ENCODE data around the gene CALML3. TPM values are rescaled to one million over a fixed set of nuclear protein-coding genes. Genes with fewer than 3 reads are reported as not detected.

CALML3 gene
- total and polyA plus RNA-seq, 2 of the 8 experiments (the other 6 are each of a cell fraction or from before 2014, with no cell fraction given) = not detected

DNA sequence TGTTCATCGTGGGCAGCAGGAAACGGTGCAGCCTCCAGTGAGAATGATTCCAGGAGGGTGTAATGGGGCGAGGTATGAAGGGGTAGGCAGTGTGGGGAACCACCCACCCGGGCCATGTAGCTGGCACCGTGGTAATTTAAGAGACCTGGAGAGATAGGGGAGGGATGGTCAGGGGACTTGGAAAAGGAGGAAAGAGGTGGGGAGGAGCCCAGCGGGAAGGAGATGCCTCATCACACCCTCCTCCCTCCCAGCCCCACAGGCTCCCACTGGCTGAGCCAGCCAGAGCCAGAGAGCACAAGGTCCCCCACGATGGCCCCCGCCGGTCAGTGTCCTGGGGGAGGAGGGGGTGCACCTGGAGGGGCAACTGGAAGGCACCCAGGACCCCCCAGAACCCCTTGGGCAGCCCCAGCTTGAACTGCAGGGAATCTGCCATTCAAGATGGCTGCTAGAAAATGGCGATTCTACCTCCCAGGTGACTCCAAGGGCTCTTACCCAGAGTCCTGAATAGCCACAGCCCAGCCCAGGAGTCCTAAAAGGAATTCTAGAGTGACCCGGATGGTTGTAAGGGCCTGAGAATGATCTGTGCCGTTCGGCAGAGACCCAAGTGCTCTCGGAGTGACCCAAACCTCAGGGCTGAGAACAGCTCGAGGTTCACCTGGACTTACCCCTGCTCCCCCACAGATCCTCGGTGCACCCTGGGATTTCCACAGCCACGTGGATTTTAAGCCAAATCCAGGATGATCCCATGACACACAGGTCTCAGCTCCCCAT is 28.8 kb downstream of the CALML3 start:
- Histone ChIP-seq H3K14ac (ENCODE audit: insufficient read length) (no peak overlapping the region), H3K18ac (ENCODE audit: extremely low read depth, low read length) (no peak overlapping the region; the same call in 1 of the 2 replicates), H4K5ac (ENCODE audit: insufficient read length, low read depth, low read length) (no peak overlapping the region), H3K56ac (replicated peaks; ENCODE audit: insufficient read length, low read depth, low read length) (no peak overlapping the region), H2BK20ac (ENCODE audit: low read length) (0 out of 2 replicates have a peak overlapping the region, but pooled peaks have one; percentile 48), H3K4me3 (ENCODE audit: extremely low read depth in 1 of 4, insufficient read depth in 2 of 4, low read depth in 3 of 4, low read length in 4 of 4) (no peak overlapping the region), H2BK12ac (ENCODE audit: low read depth, low read length) (no peak overlapping the region), H3K9me3 (ENCODE audit: insufficient read depth in 2 of 2, low read depth in 1 of 2, low read length in 1 of 2) (no peaks in the 10 kb centered on the region), H3K23ac (ENCODE audit: insufficient read length) (no peak overlapping the region), H2AK5ac (ENCODE audit: low read depth, low read length) (no peak overlapping the region), H4K8ac (ENCODE audit: extremely low read depth, insufficient read depth, low read length) (peak overlapping the region; percentile 15; the same call in 1 of the 2 replicates), H3K4me1 (replicated peaks in 1 of 4; ENCODE audit: control insufficient read depth in 3 of 4, insufficient read depth in 4 of 4, low read length in 3 of 4) (peaks cover 0 to 6% (median 1%) of the 10 kb centered on the region in 4 experiments; a peak in 4 of 7 replicates), H3K27ac (ENCODE audit: low read depth, low read length) (no peak overlapping the region), H3K4ac (replicated peaks; ENCODE audit: insufficient read length, low read depth, low read length) (no peak overlapping the region), H3K79me2 (ENCODE audit: control insufficient read depth in 1 of 2, insufficient read depth in 2 of 2, low read length in 2 of 2) (no peaks in the 10 kb centered on the region), H4K91ac (replicated peaks; ENCODE audit: insufficient read length, low read length) (no peak overlapping the region), H2BK5ac (ENCODE audit: low read depth, low read length) (no peak overlapping the region), H2AFZ (ENCODE audit: low read length) (no peak overlapping the region), H4K20me1 (replicated peaks in 1 of 2; ENCODE audit: control insufficient read depth in 1 of 2, insufficient read depth in 2 of 2, low read length in 2 of 2) (no peaks in the 10 kb centered on the region), H3K27me3 (replicated peaks in 1 of 4; ENCODE audit: control insufficient read depth in 3 of 4, extremely low read depth in 1 of 4, insufficient read depth in 3 of 4, low read length in 3 of 4) (no peaks in the 10 kb centered on the region), H2BK120ac (replicated peaks; ENCODE audit: low read depth, low read length) (no peak overlapping the region), H3K4me2 (ENCODE audit: insufficient read depth in 1 of 2, low read depth in 2 of 2, low read length in 2 of 2) (no peak overlapping the region), H3K23me2 (ENCODE audit: low read depth, low read length) (no peaks in the 10 kb centered on the region; the same call in 1 of the 2 replicates), H3K36me3 (ENCODE audit: control insufficient read depth in 2 of 4, insufficient read depth in 4 of 4, low read length in 3 of 4) (no peaks in the 10 kb centered on the region), H3K9ac (replicated peaks in 1 of 4; ENCODE audit: extremely low read depth in 1 of 4, low read depth in 3 of 4, low read length in 3 of 4) (no peak overlapping the region), H3K79me1 (ENCODE audit: low read depth, low read length) (no peaks in the 10 kb centered on the region), H2BK15ac (ENCODE audit: low read length) (no peak overlapping the region)
- 92% methylated on average over 13 of the region's 17 CpGs; no CpG with 5 or more reads in 1 of the 2 experiments for WGBS, 2 experiments (ENCODE audit: extremely low coverage in 1 of 2, insufficient coverage in 1 of 2, insufficient read length in 1 of 2, insufficient replicate concordance in 2 of 2, low coverage in 1 of 2, low lambda C conversion rate in 2 of 2, missing lambda C conversion rate in 1 of 2)
- ChIA-PET CTCF (ENCODE audit: partially characterized antibody) (interaction anchor here (0.7 to 2.3 kb wide), 3 partner anchors 10 to 111 kb away, joined by 3 to 8 read pairs (median 3); no protein-coding TSS in a partner anchor), POLR2A (ENCODE audit: partially characterized antibody) (interaction anchor here (1.0 kb wide), 1 partner anchor 8 kb away, joined by 4 read pairs; no protein-coding TSS in a partner anchor)
- DNase-seq (ENCODE audit: low read depth in 1 of 2, low spot score in 2 of 2) (no peak), FAIRE-seq (no peak)
- TF ChIP-seq MAFK (IDR thresholded peaks at IDR 0.05; ENCODE audit: low read depth, low read length) (no peak), SUZ12 (IDR thresholded peaks at IDR 0.05; ENCODE audit: low read length) (no peak), EZH2 (IDR thresholded peaks at IDR 0.05; ENCODE audit: low read depth, low read length, severe bottlenecking) (no peak), EGR1 (IDR thresholded peaks at IDR 0.05; ENCODE audit: borderline replicate concordance, low read depth, low read length) (no peak), RBBP5 (IDR thresholded peaks at IDR 0.05; ENCODE audit: borderline replicate concordance, low read depth, low read length) (no peak), SAP30 (IDR thresholded peaks at IDR 0.05; ENCODE audit: insufficient read depth, insufficient replicate concordance, low read length) (no peak), CHD2 (IDR thresholded peaks at IDR 0.05; ENCODE audit: low read length) (no peak), TAF1 (IDR thresholded peaks at IDR 0.05; ENCODE audit: low read depth, low read length) (no peak), TBP (IDR thresholded peaks at IDR 0.05; ENCODE audit: low read depth, low read length) (no peak)
- TF ChIP-seq, protein P1, sequence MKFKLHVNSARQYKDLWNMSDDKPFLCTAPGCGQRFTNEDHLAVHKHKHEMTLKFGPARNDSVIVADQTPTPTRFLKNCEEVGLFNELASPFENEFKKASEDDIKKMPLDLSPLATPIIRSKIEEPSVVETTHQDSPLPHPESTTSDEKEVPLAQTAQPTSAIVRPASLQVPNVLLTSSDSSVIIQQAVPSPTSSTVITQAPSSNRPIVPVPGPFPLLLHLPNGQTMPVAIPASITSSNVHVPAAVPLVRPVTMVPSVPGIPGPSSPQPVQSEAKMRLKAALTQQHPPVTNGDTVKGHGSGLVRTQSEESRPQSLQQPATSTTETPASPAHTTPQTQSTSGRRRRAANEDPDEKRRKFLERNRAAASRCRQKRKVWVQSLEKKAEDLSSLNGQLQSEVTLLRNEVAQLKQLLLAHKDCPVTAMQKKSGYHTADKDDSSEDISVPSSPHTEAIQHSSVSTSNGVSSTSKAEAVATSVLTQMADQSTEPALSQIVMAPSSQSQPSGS (IDR thresholded peaks at IDR 0.05; ENCODE audit: low read length) = no peak

Measured in H1 (cell line).